Stomach (tissue), 4 donors: Measurements from ENCODE around the gene INPP5A.

Experiments used
- CTCF ChIP-seq, 7 experiments: fragments of 450-650 bp in 4 of 7; fragments of 200-600 bp in 3 of 7; sonication (generic) in 3 of 7; IDR thresholded peaks; one replicate each; pipeline ENCODE4 v1.5.1; 2016 to 2019; ENCODE audit warnings: antibody characterized with exemption in 7 of 7, control low read depth in 2 of 7, mild to moderate bottlenecking in 1 of 7
- POLR2A ChIP-seq, 4 donors: fragments of 450-650 bp; IDR thresholded peaks; one replicate each; pipeline ENCODE4 v1.6.1; 2016; ENCODE audit warnings: antibody characterized with exemption in 4 of 4, control low read depth in 2 of 4, mild to moderate bottlenecking in 1 of 4, moderate library complexity in 1 of 4

- TF ChIP-seq POLR2A (IDR thresholded peaks at IDR 0.05) = no peak
- no peak for TF ChIP-seq CTCF (IDR thresholded peaks at IDR 0.05)
Observed at GRCh38 chr10:132765435-132765834, 227.8 kb downstream of the INPP5A start.
